HCT116 (cell line): ENCODE results near the gene FAM136A. TPM values are rescaled to one million over a fixed set of nuclear protein-coding genes. Genes with fewer than 3 reads are reported as not detected.
"Not testable (repeated sequence)": the region's sequence is repeated elsewhere in the genome, so short reads cannot be mapped to it uniquely, and the experiment has no call there.

Experiments used
- ATAC-seq: fragments of 200-7000 bp; cut with Tn5 transposase; 2 replicates; pipeline ENCODE4 v1.9.1; 2020; ENCODE audit warnings: mild to moderate bottlenecking, moderate library complexity
- BruUV-seq: library from RNA; stranded (reverse); fragments of 400-500 nt; replicated peaks from 2 replicates; lab custom pipeline; 2021; lab: Mats Ljungman, UMichigan
- CTCF ChIA-PET: fragments of 300-600 bp; sonication (Branson Sonifier 250); formaldehyde crosslinking; loops from one replicate; lab custom pipeline; 2021; ENCODE audit warnings: antibody characterized with exemption; lab: Charles Lee
- POLR2A ChIA-PET: fragments of 300-600, 350-600 bp; sonication (Branson Sonifier 250); formaldehyde crosslinking; loops from one replicate; lab custom pipeline; 2021; ENCODE audit warnings: antibody characterized with exemption; lab: Charles Lee
- RAD21 ChIA-PET, 2 experiments: fragments of 300-600 bp; sonication (Branson Sonifier 250); formaldehyde crosslinking; loops; one replicate each; lab custom pipeline; 2023; ENCODE audit warnings: low total read pairs in 2 of 2; ENCODE audit not compliant: uncharacterized antibody in 2 of 2, unreplicated experiment in 2 of 2, low non-redundant PET in 1 of 2; lab: Charles Lee
- DNase-seq: peaks from one replicate; pipeline ENCODE4 v3.0.0-alpha.2; 2010; ENCODE audit warnings: low read depth, low spot score
- H2AFZ ChIP-seq: fragments of 200-600 bp; shearing (Covaris generic), sonication (generic); 2 replicates; pipeline ENCODE4 v1.6.1; 2017; ENCODE audit warnings: low read depth, mixed run types, mixed read lengths, antibody characterized with exemption, low read length; ENCODE audit not compliant: poor library complexity, severe bottlenecking
- H3K27ac ChIP-seq: 2 replicates; pipeline ENCODE4 v1.5.1; 2012; ENCODE audit warnings: low read depth, low read length
- H3K27me3 ChIP-seq: fragments of 200-600 bp; sonication (generic); 2 replicates; pipeline ENCODE4 v1.6.1; 2016; ENCODE audit warnings: mixed run types, low read length, mixed read lengths; ENCODE audit not compliant: insufficient read depth
- H3K36me3 ChIP-seq, 2 experiments: fragments of 200-500 bp in 1 of 2; fragments of 200-600 bp in 1 of 2; sonication (Bioruptor generic) in 1 of 2; sonication (generic) in 1 of 2; 2 replicates each; pipeline versions ENCODE4 v1.5.1 to v1.6.1; 2014 to 2016; ENCODE audit warnings: low read length in 2 of 2, inconsistent platforms in 1 of 2, mixed read lengths in 1 of 2, mixed run types in 1 of 2; ENCODE audit not compliant: insufficient read depth in 2 of 2, control insufficient read depth in 1 of 2
- H3K4me1 ChIP-seq, 2 experiments: fragments of 200-600 bp in 1 of 2; sonication (generic) in 1 of 2; 2 replicates each; pipeline versions ENCODE4 v1.5.1 to v1.6.1; 2012 to 2017; ENCODE audit warnings: low read length in 2 of 2, inconsistent platforms in 1 of 2, mild to moderate bottlenecking in 1 of 2, mixed read lengths in 1 of 2, mixed run types in 1 of 2, moderate library complexity in 1 of 2; ENCODE audit not compliant: insufficient read depth in 2 of 2, control insufficient read depth in 1 of 2
- H3K4me2 ChIP-seq: fragments of 200-600 bp; sonication (generic); 2 replicates; pipeline ENCODE4 v1.6.1; 2017; ENCODE audit warnings: mixed run types, low read length, mixed read lengths
- H3K4me3 ChIP-seq, 2 experiments: fragments of 200-600 bp in 1 of 2; sonication (generic) in 1 of 2; replicated peaks in 1 of 2; 2 replicates each; pipeline ENCODE4 v1.5.1; 2011 to 2016; ENCODE audit warnings: low read length in 2 of 2, control low read depth in 1 of 2, low read depth in 1 of 2, mild to moderate bottlenecking in 1 of 2, mixed read lengths in 1 of 2, mixed run types in 1 of 2
- H3K79me2 ChIP-seq: fragments of 200-600 bp; sonication (generic); 2 replicates; pipeline ENCODE4 v1.6.1; 2017; ENCODE audit warnings: mild to moderate bottlenecking, mixed run types, low read length, moderate library complexity, mixed read lengths; ENCODE audit not compliant: insufficient read depth
- H3K9ac ChIP-seq: fragments of 200-600 bp; sonication (generic); 2 replicates; pipeline ENCODE4 v1.6.1; 2016; ENCODE audit warnings: low read length, mixed read lengths
- H3K9me2 ChIP-seq: fragments of 200-600 bp; sonication (generic), shearing (Covaris generic); 2 replicates; pipeline ENCODE4 v1.6.1; 2017; ENCODE audit warnings: mixed run types, mild to moderate bottlenecking, moderate library complexity; ENCODE audit not compliant: insufficient read depth
- H3K9me3 ChIP-seq, 2 experiments: fragments of 200-500 bp in 1 of 2; fragments of 200-600 bp in 1 of 2; sonication (Bioruptor generic) in 1 of 2; sonication (generic) in 1 of 2; 2 replicates each; pipeline ENCODE4 v1.6.1; 2014 to 2017; ENCODE audit warnings: low read length in 2 of 2, mixed read lengths in 2 of 2, inconsistent platforms in 1 of 2, low read depth in 1 of 2, mild to moderate bottlenecking in 1 of 2, mixed run types in 1 of 2, moderate library complexity in 1 of 2; ENCODE audit not compliant: control insufficient read depth in 1 of 2, insufficient read depth in 1 of 2
- H4K20me1 ChIP-seq: fragments of 200-600 bp; sonication (generic), shearing (Covaris generic); 2 replicates; pipeline ENCODE4 v1.6.1; 2017; ENCODE audit warnings: mixed run types, mild to moderate bottlenecking, moderate library complexity; ENCODE audit not compliant: insufficient read depth
- EGR1 ChIP-seq: IDR thresholded peaks from 2 replicates; pipeline ENCODE4 v1.6.1; 2012; ENCODE audit warnings: low read depth
- EZH2phosphoT487 ChIP-seq: fragments of 200-600 bp; IDR thresholded peaks from 2 replicates; pipeline ENCODE4 v1.6.1; 2018; ENCODE audit warnings: antibody characterized with exemption, borderline replicate concordance
- SIN3A ChIP-seq: IDR thresholded peaks from 2 replicates; pipeline ENCODE4 v1.6.1; 2012; ENCODE audit warnings: low read depth
- TCF7L2 ChIP-seq: IDR thresholded peaks from 2 replicates; pipeline ENCODE4 v1.7.0; 2011; ENCODE audit warnings: borderline replicate concordance, inconsistent platforms; ENCODE audit not compliant: insufficient read depth, insufficient read length; ENCODE audit errors: extremely low read depth
- ZFX ChIP-seq: fragments of 450-650 bp; IDR thresholded peaks from 2 replicates; pipeline ENCODE4 v1.6.1; 2017
- intact Hi-C: fragments of 100-400 bp; cut with micrococcal nuclease; formaldehyde crosslinking; loops from 2 replicates; pipeline ENCODE4 v1.10.0; 2022
- total RNA-seq: library from RNA; stranded (reverse); gene quantifications from one replicate; pipeline ENCODE4 v1.2.1, GENCODE V29; 2021; ENCODE audit not compliant: unreplicated experiment

The FAM136A gene
- total RNA-seq, 1 experiment from 2014 or later = 83.0 TPM

- TF ChIP-seq ZFX (no peak), EGR1 (no peak), TCF7L2 (no peak), EZH2phosphoT487 (no peak), SIN3A (no peak)
These were observed 31.5 kb downstream of the FAM136A start (continued) for GRCh38 chr2:70270323-70270722.

GRCh38 chr2:70269422-70270302 is 32.2 kb downstream of the FAM136A start:
- H3K4me3 ChIP-seq, RAD21 ChIA-PET, H2AFZ ChIP-seq, H3K36me3 ChIP-seq, DNase-seq, H3K79me2 ChIP-seq, H3K27ac ChIP-seq, H4K20me1 ChIP-seq, H3K9me2 ChIP-seq, H3K27me3 ChIP-seq, H3K4me1 ChIP-seq, ATAC-seq, intact Hi-C loops, CTCF ChIA-PET, H3K9me3 ChIP-seq, BruUV-seq, H3K9ac ChIP-seq, H3K4me2 ChIP-seq: not testable (repeated sequence)
- POLR2A ChIA-PET = interaction anchor here (1.3 kb wide), 1 partner anchor 12 kb away, joined by 4 read pairs; the partner anchor contains the start of gene PCYOX1

- ATAC-seq, CTCF ChIA-PET, H2AFZ ChIP-seq, RAD21 ChIA-PET, DNase-seq, H4K20me1 ChIP-seq, H3K27ac ChIP-seq, H3K9ac ChIP-seq, H3K9me2 ChIP-seq, H3K4me3 ChIP-seq, H3K27me3 ChIP-seq, H3K4me2 ChIP-seq, H3K36me3 ChIP-seq, H3K4me1 ChIP-seq, POLR2A ChIA-PET, BruUV-seq, intact Hi-C loops, H3K79me2 ChIP-seq, H3K9me3 ChIP-seq: not testable (repeated sequence)
These were observed 34.9 kb downstream of the FAM136A start for GRCh38 chr2:70266925-70267324.
